ENCODE measurements around the gene ACSL3. TPM values are rescaled to one million over a fixed set of nuclear protein-coding genes. Genes with fewer than 3 reads are reported as not detected.

Gene ACSL3
- total and polyA plus RNA-seq, 12 donors, result 12.7 to 67.2 (median 53.0) TPM

DNA sequence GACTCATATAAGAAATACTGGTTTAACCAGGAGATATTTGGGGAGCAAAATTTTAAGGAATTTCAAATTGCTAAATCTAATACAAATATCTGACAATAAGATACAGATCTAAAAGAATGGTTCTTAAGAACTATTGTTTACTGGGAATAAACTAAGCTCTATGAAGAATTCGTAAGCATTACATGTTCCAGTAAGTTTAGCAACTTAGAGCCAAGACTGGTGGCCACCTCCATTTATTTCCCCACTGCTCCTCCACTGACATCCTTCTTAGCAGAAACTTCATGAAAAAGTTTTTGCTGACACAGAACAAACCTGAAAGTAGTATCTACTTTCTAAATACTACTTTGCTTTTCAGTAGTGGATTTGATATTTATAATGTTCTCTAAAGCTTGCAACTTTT lies 83.0 kb downstream of the ACSL3 start:
- ATAC-seq, result no peak
- Histone ChIP-seq H3K4me3 (no peak overlapping the region), H3K4me1 (peaks cover 0 to 18% (median 0%) of the 10 kb centered on the region in 9 donors), H3K9me3 (peaks cover 0 to 7% (median 2%) of the 10 kb centered on the region in 11 donors), H3K36me3 (peaks cover 0 to 42% (median 13%) of the 10 kb centered on the region in 9 donors), H3K27ac (peak overlapping the region in 2 of 10 donors; percentile 6 to 37), H3K27me3 (no peaks in the 10 kb centered on the region)
- intact Hi-C loops (cut with DNase I), result no loop called here
- no peak for TF ChIP-seq CTCF (IDR thresholded peaks at IDR 0.05)
- 63 to 75% methylated on average over 1 of the region's 1 CpG for WGBS, 2 donors
- no peak for DNase-seq

GRCh38 chr2:222944552-222944951 lies 83.7 kb downstream of the ACSL3 start:
- WGBS, 2 donors, result 84 to 94% methylated on average over 1 of the region's 1 CpG
- TF ChIP-seq CTCF (IDR thresholded peaks at IDR 0.05), result no peak
- Histone ChIP-seq H3K4me1 (peaks cover 0 to 18% (median 0%) of the 10 kb centered on the region in 9 donors), H3K36me3 (peaks cover 0 to 35% (median 9%) of the 10 kb centered on the region in 9 donors), H3K4me3 (no peak overlapping the region), H3K27ac (peak overlapping the region in 1 of 10 donors; percentile 37), H3K27me3 (no peaks in the 10 kb centered on the region), H3K9me3 (no peaks in the 10 kb centered on the region)
- DNase-seq, result no peak
- intact Hi-C loops (cut with DNase I), result no loop called here
- ATAC-seq, result no peak

- ATAC-seq, result no peak
- no peaks in the 10 kb centered on the region for H3K9me3 ChIP-seq
- no peak overlapping the region for H3K27ac ChIP-seq
- intact Hi-C loops (cut with DNase I), result no loop called here
- H3K36me3 ChIP-seq, result peaks cover 0 to 29% (median 9%) of the 10 kb centered on the region in 9 donors
- no peak for DNase-seq
- TF ChIP-seq CTCF (IDR thresholded peaks at IDR 0.05), result no peak
- 86 to 91% methylated on average over 5 of the region's 5 CpGs for WGBS, 2 donors
- peaks cover 0 to 18% (median 0%) of the 10 kb centered on the region in 9 donors for H3K4me1 ChIP-seq
- H3K27me3 ChIP-seq, result no peaks in the 10 kb centered on the region
- H3K4me3 ChIP-seq, result no peak overlapping the region
Measured at GRCh38 chr2:222944971-222945740, 84.3 kb downstream of the ACSL3 start.

DNA sequence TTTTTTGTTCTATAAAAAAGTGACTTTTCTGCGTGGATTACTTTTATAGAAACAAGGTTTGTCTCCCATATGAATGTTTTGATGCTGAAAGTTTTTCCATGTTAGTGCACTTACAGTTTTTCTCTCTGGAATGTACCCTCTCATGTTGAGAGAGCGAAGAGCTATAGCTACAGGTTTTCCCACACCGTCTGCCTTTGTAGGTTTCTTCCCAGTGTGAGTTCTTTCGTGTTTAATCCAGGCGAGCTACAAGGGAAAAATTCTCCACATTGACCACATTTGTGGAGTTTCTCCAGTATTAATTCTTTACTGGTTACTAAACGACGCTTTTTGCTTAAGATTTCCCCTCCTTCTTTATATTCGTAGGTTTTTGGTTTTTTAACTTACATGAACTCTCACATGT lies 85.1 kb downstream of the ACSL3 start:
- DNase-seq (no peak), ATAC-seq (no peak)
- 85 to 86% methylated on average over 8 of the region's 8 CpGs for WGBS, 2 donors
- peaks cover 0 to 21% (median 9%) of the 10 kb centered on the region in 9 donors for H3K36me3 ChIP-seq
- no peaks in the 10 kb centered on the region for H3K27me3 ChIP-seq
- no peak overlapping the region for H3K27ac ChIP-seq
- peaks cover 0 to 18% (median 0%) of the 10 kb centered on the region in 9 donors for H3K4me1 ChIP-seq
- H3K9me3 ChIP-seq, result no peaks in the 10 kb centered on the region
- intact Hi-C loops (cut with DNase I), result no loop called here
- H3K4me3 ChIP-seq, result no peak overlapping the region
- no peak for TF ChIP-seq CTCF (IDR thresholded peaks at IDR 0.05)

Data from heart right ventricle (tissue), 16 donors.